ENCODE measurements around the gene SPATS2L. TPM values are rescaled to one million over a fixed set of nuclear protein-coding genes. Genes with fewer than 3 reads are reported as not detected.

SPATS2L gene
- total and polyA plus RNA-seq, 2 of the 13 experiments (the other 11 are each of a cell fraction or from before 2014, with no cell fraction given): 154 to 212 TPM

DNA sequence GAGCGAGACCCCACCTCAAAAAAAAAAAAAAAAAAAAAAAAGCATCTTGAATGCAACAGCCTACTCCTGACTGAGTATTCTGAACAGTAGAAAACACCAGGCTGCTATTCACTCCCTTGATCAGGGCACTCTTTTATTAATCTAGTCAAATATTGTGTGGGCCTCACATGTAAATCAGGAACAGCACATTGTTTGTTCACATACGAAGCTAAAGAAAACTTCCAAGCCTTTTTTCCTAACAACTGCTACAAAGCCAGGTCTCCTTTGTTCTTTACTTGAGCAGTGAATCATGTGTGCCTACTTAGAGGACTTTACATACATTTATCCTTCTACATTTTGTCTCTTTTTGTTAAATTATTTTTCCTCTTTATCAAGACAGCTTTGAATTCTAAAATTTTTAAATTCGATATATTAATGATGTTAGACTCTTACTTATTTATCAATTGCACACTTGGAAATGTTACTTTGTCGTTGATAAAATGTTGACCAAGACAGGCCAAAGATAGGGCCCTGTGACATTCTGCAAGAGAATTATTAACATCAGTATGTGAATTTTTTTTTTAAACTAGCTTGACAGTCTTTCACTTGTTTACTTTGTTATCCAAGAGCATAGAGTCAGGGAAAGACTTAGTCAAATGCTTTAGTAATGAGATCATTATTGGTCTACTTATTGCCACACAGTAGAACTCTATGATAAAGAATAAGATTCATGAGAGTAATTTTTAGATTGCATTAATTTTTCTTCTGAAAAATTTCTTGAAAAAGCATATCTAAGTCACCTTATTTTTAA, 13.2 kb downstream of the SPATS2L start (continued):
- TF ChIP-seq SRSF4 (IDR thresholded peaks at IDR 0.05; ENCODE audit: low read depth, low read length, poor library complexity, severe bottlenecking) (no peak), ZNF446 (CRISPR knock-in tag; IDR thresholded peaks at IDR 0.05) (no peak), FOSL1 (CRISPR knock-in tag; IDR thresholded peaks at IDR 0.05; ENCODE audit: borderline replicate concordance) (peak; percentile 70; the same call in 1 of the 2 replicates), MYNN (CRISPR knock-in tag; IDR thresholded peaks at IDR 0.05; ENCODE audit: low read depth) (no peak), SMARCE1 (IDR thresholded peaks at IDR 0.05; ENCODE audit: borderline replicate concordance) (no peak), ZNF878 (CRISPR knock-in tag; IDR thresholded peaks at IDR 0.05) (no peak), NBN (conservative IDR thresholded peaks at IDR 0.05) (no peak), ZBTB42 (CRISPR knock-in tag; IDR thresholded peaks at IDR 0.05) (no peak), KDM6A (CRISPR knock-in tag; IDR thresholded peaks at IDR 0.05; ENCODE audit: low read depth) (no peak), GATA4 (IDR thresholded peaks at IDR 0.05; ENCODE audit: borderline replicate concordance, low read depth) (no peak), ZNF589 (CRISPR knock-in tag; conservative IDR thresholded peaks at IDR 0.05) (no peak), NCOA1 (CRISPR knock-in tag; IDR thresholded peaks at IDR 0.05) (no peak), ZNF569 (CRISPR knock-in tag; IDR thresholded peaks at IDR 0.05; ENCODE audit: borderline replicate concordance) (no peak), ZKSCAN1 (IDR thresholded peaks at IDR 0.05; ENCODE audit: low read length) (no peak), HOXA9 (CRISPR knock-in tag; IDR thresholded peaks at IDR 0.05; ENCODE audit: borderline replicate concordance) (no peak)
- TF ChIP-seq, protein P1, sequence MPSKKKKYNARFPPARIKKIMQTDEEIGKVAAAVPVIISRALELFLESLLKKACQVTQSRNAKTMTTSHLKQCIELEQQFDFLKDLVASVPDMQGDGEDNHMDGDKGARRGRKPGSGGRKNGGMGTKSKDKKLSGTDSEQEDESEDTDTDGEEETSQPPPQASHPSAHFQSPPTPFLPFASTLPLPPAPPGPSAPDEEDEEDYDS (CRISPR knock-in tag; IDR thresholded peaks at IDR 0.05): peak; percentile 11; the same call in 1 of the 2 replicates
- TF ChIP-seq, protein P2, sequence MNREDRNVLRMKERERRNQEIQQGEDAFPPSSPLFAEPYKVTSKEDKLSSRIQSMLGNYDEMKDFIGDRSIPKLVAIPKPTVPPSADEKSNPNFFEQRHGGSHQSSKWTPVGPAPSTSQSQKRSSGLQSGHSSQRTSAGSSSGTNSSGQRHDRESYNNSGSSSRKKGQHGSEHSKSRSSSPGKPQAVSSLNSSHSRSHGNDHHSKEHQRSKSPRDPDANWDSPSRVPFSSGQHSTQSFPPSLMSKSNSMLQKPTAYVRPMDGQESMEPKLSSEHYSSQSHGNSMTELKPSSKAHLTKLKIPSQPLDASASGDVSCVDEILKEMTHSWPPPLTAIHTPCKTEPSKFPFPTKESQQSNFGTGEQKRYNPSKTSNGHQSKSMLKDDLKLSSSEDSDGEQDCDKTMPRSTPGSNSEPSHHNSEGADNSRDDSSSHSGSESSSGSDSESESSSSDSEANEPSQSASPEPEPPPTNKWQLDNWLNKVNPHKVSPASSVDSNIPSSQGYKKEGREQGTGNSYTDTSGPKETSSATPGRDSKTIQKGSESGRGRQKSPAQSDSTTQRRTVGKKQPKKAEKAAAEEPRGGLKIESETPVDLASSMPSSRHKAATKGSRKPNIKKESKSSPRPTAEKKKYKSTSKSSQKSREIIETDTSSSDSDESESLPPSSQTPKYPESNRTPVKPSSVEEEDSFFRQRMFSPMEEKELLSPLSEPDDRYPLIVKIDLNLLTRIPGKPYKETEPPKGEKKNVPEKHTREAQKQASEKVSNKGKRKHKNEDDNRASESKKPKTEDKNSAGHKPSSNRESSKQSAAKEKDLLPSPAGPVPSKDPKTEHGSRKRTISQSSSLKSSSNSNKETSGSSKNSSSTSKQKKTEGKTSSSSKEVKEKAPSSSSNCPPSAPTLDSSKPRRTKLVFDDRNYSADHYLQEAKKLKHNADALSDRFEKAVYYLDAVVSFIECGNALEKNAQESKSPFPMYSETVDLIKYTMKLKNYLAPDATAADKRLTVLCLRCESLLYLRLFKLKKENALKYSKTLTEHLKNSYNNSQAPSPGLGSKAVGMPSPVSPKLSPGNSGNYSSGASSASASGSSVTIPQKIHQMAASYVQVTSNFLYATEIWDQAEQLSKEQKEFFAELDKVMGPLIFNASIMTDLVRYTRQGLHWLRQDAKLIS (CRISPR knock-in tag; IDR thresholded peaks at IDR 0.05): no peak
- TF ChIP-seq, protein P3, sequence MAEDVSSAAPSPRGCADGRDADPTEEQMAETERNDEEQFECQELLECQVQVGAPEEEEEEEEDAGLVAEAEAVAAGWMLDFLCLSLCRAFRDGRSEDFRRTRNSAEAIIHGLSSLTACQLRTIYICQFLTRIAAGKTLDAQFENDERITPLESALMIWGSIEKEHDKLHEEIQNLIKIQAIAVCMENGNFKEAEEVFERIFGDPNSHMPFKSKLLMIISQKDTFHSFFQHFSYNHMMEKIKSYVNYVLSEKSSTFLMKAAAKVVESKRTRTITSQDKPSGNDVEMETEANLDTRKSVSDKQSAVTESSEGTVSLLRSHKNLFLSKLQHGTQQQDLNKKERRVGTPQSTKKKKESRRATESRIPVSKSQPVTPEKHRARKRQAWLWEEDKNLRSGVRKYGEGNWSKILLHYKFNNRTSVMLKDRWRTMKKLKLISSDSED (CRISPR knock-in tag; IDR thresholded peaks at IDR 0.05): no peak
- TF ChIP-seq, protein P4, sequence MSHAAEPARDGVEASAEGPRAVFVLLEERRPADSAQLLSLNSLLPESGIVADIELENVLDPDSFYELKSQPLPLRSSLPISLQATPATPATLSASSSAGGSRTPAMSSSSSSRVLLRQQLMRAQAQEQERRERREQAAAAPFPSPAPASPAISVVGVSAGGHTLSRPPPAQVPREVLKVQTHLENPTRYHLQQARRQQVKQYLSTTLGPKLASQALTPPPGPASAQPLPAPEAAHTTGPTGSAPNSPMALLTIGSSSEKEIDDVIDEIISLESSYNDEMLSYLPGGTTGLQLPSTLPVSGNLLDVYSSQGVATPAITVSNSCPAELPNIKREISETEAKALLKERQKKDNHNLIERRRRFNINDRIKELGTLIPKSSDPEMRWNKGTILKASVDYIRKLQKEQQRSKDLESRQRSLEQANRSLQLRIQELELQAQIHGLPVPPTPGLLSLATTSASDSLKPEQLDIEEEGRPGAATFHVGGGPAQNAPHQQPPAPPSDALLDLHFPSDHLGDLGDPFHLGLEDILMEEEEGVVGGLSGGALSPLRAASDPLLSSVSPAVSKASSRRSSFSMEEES (CRISPR knock-in tag; IDR thresholded peaks at IDR 0.05): peak; percentile 63; the same call in 1 of the 2 replicates
- TF ChIP-seq, protein P5, sequence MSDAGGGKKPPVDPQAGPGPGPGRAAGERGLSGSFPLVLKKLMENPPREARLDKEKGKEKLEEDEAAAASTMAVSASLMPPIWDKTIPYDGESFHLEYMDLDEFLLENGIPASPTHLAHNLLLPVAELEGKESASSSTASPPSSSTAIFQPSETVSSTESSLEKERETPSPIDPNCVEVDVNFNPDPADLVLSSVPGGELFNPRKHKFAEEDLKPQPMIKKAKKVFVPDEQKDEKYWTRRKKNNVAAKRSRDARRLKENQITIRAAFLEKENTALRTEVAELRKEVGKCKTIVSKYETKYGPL (CRISPR knock-in tag; IDR thresholded peaks at IDR 0.05): 0 out of 2 replicates have a peak, but pooled peaks have one; percentile 35
- TF ChIP-seq, protein P6, sequence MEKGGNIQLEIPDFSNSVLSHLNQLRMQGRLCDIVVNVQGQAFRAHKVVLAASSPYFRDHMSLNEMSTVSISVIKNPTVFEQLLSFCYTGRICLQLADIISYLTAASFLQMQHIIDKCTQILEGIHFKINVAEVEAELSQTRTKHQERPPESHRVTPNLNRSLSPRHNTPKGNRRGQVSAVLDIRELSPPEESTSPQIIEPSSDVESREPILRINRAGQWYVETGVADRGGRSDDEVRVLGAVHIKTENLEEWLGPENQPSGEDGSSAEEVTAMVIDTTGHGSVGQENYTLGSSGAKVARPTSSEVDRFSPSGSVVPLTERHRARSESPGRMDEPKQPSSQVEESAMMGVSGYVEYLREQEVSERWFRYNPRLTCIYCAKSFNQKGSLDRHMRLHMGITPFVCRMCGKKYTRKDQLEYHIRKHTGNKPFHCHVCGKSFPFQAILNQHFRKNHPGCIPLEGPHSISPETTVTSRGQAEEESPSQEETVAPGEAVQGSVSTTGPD (CRISPR knock-in tag; IDR thresholded peaks at IDR 0.05): no peak
